Heart right ventricle (tissue), 16 donors: Measurements from ENCODE around the gene HNRNPR. TPM values are rescaled to one million over a fixed set of nuclear protein-coding genes. Genes with fewer than 3 reads are reported as not detected.
A peak's percentile ranks its signal among the peaks of the same experiment; 100 is the strongest.

ENCODE experiments used
- ATAC-seq, 8 donors: fragments of 200-7000 bp; cut with Tn5 transposase; one replicate each; pipeline ENCODE4 v1.9.1; 2020; ENCODE audit warnings: mild to moderate bottlenecking in 8 of 8, moderate library complexity in 8 of 8, moderate number of reproducible peaks in 1 of 8
- DNase-seq, 2 donors: peaks; one replicate each; pipeline ENCODE4 v3.0.0-alpha.2; 2020
- H3K27ac ChIP-seq, 10 donors: fragments of 200-600 bp; sonication (generic) in 2 of 10; one replicate each; pipeline versions ENCODE4 v1.5.0 to v1.8.0; 2020 to 2022; ENCODE audit warnings: mild to moderate bottlenecking in 3 of 10
- H3K27me3 ChIP-seq, 7 donors: fragments of 200-600 bp; one replicate each; pipeline ENCODE4 v1.8.0; 2021 to 2022; ENCODE audit warnings: mild to moderate bottlenecking in 2 of 7
- H3K36me3 ChIP-seq, 9 donors: fragments of 200-600 bp; sonication (generic) in 1 of 9; one replicate each; pipeline versions ENCODE4 v1.5.0 to v1.8.0; 2020 to 2022; ENCODE audit warnings: mild to moderate bottlenecking in 2 of 9
- H3K4me1 ChIP-seq, 9 donors: fragments of 200-600 bp; sonication (generic) in 1 of 9; one replicate each; pipeline versions ENCODE4 v1.5.0 to v1.8.0; 2020 to 2022; ENCODE audit warnings: mild to moderate bottlenecking in 4 of 9
- H3K4me3 ChIP-seq, 10 donors: fragments of 200-600 bp; sonication (generic) in 2 of 10; one replicate each; pipeline versions ENCODE4 v1.5.0 to v1.8.0; 2020 to 2022; ENCODE audit warnings: mild to moderate bottlenecking in 7 of 10, moderate library complexity in 2 of 10
- H3K9me3 ChIP-seq, 11 donors: fragments of 200-600 bp in 10 of 11; sonication (generic) in 2 of 11; one replicate each; pipeline versions ENCODE4 v1.5.0 to v1.8.0; 2013 to 2022; ENCODE audit warnings: mild to moderate bottlenecking in 2 of 11, control low read depth in 1 of 11, moderate library complexity in 1 of 11
- CTCF ChIP-seq, 9 donors: fragments of 200-600 bp; sonication (generic) in 2 of 9; IDR thresholded peaks; one replicate each; pipeline versions ENCODE4 v1.5.0 to v1.8.0; 2021 to 2022; ENCODE audit warnings: antibody characterized with exemption in 9 of 9, mild to moderate bottlenecking in 5 of 9, moderate library complexity in 1 of 9
- WGBS, 2 donors: extraction: QIAGEN DNeasy Blood & Tissue Kit; methylation state at CpG; one replicate each; pipeline ENCODE4 v1.1.7; 2013; ENCODE audit warnings: inconsistent platforms in 1 of 2; 5-methylcytosine and 5-hydroxymethylcytosine counted together
- intact Hi-C, 10 donors: fragments of 100-400 bp; cut with DNase I; formaldehyde crosslinking; loops; one replicate each; pipeline versions ENCODE4 v1.11.1 to v1.14.2; 2022
- long read RNA-seq, 3 donors: library from polyadenylated mRNA; unstranded; transcript quantifications; one replicate each; pipeline ENCODE4 v2.0.0, GENCODE V29; 2020 to 2021
- polyA plus RNA-seq, 2 donors: library from polyadenylated mRNA; stranded (reverse); fragments of 200-250 nt; gene quantifications; one replicate each; pipeline ENCODE4 v1.2.3, GENCODE V29; 2013
- total RNA-seq, 10 donors: library from RNA; stranded (reverse); fragmentation: NEBNext Ultra II Directional in 3 of 10; extraction: Animal tissue kit (Norgen Biotek cat#: 25700) in 3 of 10; gene quantifications; one replicate each; pipeline versions ENCODE4 v1.2.1 to v1.2.4, GENCODE V29; 2021 to 2023
- donor health status: Arrhythmogenic right ventricular cardiomyopathy.
- donor health status: ischemic (EF 13 %, LVEDD 7.1; RV severe dilation, severe dysfunction).
- donor health status: healthy with polysubstance abuse.
- donor health status: DM: no; HTN: yes; CAD: no.
- donor health status: DM: no; HTN: no; CAD: no.
- donor health status: ischemic (EF 25% LVEDD 6.9; RV normal size, moderate dysfunction).
- donor health status: ischemic (EF 25% LVEDD 5.7; RV mildly dilated, moderate dysfunction).
- donor health status: healthy.
- donor health status: DM: yes; HTN: yes; CAD: no.
- donor health status: Ischemic cardiomyopathy.
- donor health status: ischemic (EF 35%, LVEDD 5.7; RV mildly dilated, moderate dysfunction).
- donor health status: nonischemic (EF 11% LVEDD 7.7; RV severe dilation, severe dysfunction).
- donor health status: DM: yes; HTN: yes; CAD: no.
- donor health status: PGD.
- donor health status: ischemic (EF 29% LVEDD 5.4; RV normal size, mild dysfunction).
- donor health status: nonischemic (EF 23%, LVEDD 6.1; RV moderate dilation, normal function).

The HNRNPR gene
- 10 to 100 TPM; 56.7 to 72.7 (median 66.4) TPM for total RNA-seq
- polyA plus RNA-seq, result 10 to 100 TPM; 44.6 to 60.3 TPM
- long read RNA-seq, donor 1, full-length matches to known transcripts, result 41 of 103 reads
- long read RNA-seq, donor 1, partial matches to known transcripts, result 7 of 103 reads
- long read RNA-seq, donor 1, other reads (novel, unspliced or antisense), result 55 of 103 reads
- long read RNA-seq, donor 2, full-length matches to known transcripts, result 72 of 163 reads
- long read RNA-seq, donor 2, partial matches to known transcripts, result 15 of 163 reads
- long read RNA-seq, donor 2, other reads (novel, unspliced or antisense), result 76 of 163 reads
- long read RNA-seq, donor 3, full-length matches to known transcripts, result 48 of 163 reads
- long read RNA-seq, donor 3, partial matches to known transcripts, result 34 of 163 reads
- long read RNA-seq, donor 3, other reads (novel, unspliced or antisense), result 81 of 163 reads

- DNase-seq (peak; percentile 100), ATAC-seq (peak; percentile 96 to 99 (median 98))
- peak within 1 kb of the TSS; percentile 92 to 98 (median 96) for H3K27ac ChIP-seq
- peak within 1 kb of the TSS; percentile 87 to 99 (median 90) for H3K4me3 ChIP-seq
- intact Hi-C loops, result loop anchor here in 8 of 10 donors (1.0 to 10.0 kb wide), 7 partner anchors 24 to 138 kb away; partner anchors contain the start of genes ZNF436 (in 2 of the 8) and ASAP3 (in 1 of the 8)
- peaks cover 2 to 49% (median 42%) of the 10 kb centered on the region in 9 donors for H3K4me1 ChIP-seq
- H3K36me3 ChIP-seq, result no peaks in the 10 kb centered on the region
- 0 to 1% methylated on average over 77 to 87 of the region's 87 CpGs for WGBS, 2 donors
- H3K27me3 ChIP-seq, result no peaks in the 10 kb centered on the region
- H3K9me3 ChIP-seq, result no peaks in the 10 kb centered on the region
- TF ChIP-seq CTCF (IDR thresholded peaks at IDR 0.05), result peak in 6 of 9 donors; percentile 14 to 35 (median 22)
Measured at GRCh38 chr1:23344111-23344986, at the start of gene HNRNPR. Gene HNRNPR (minus strand): TSS chr1:23344284. CDS start chr1:23341008, 3,276 bp downstream.

GRCh38 chr1:23393706-23394105 is 49.6 kb upstream of the HNRNPR start:
- 36 to 60% methylated on average over 15 of the region's 15 CpGs for WGBS, 2 donors
- ATAC-seq, result peak; percentile 61 to 77 (median 72)
- intact Hi-C loops, result loop anchor here in 1 of 10 donors (2.0 kb wide), 1 partner anchor 25 kb away; the partner anchor contains the start of gene ZNF436

GRCh38 chr1:23392125-23392855 is 48.2 kb upstream of the HNRNPR start:
- DNase-seq (no peak), ATAC-seq (peak in 1 of 8 donors; percentile 43)
- H3K9me3 ChIP-seq, result no peaks in the 10 kb centered on the region
- peaks cover 2 to 31% (median 27%) of the 10 kb centered on the region in 9 donors for H3K4me1 ChIP-seq
- H3K27me3 ChIP-seq, result no peaks in the 10 kb centered on the region
- peaks cover 0 to 12% (median 0%) of the 10 kb centered on the region in 9 donors for H3K36me3 ChIP-seq
- 84 to 85% methylated on average over 2 of the region's 2 CpGs for WGBS, 2 donors
- no peak for TF ChIP-seq CTCF (IDR thresholded peaks at IDR 0.05)
- no peak overlapping the region for H3K27ac ChIP-seq
- intact Hi-C loops, result no loop called here
- no peak overlapping the region for H3K4me3 ChIP-seq

More at GRCh38 chr1:23393706-23394105, 49.6 kb upstream of the HNRNPR start:
- no peak overlapping the region for H3K4me3 ChIP-seq
- no peak for TF ChIP-seq CTCF (IDR thresholded peaks at IDR 0.05)
- H3K9me3 ChIP-seq, result no peaks in the 10 kb centered on the region
- no peaks in the 10 kb centered on the region for H3K27me3 ChIP-seq
- H3K27ac ChIP-seq, result peak overlapping the region in 9 of 10 donors; percentile 72 to 90 (median 82)
- peak; percentile 59 to 60 for DNase-seq
- H3K4me1 ChIP-seq, result peaks cover 2 to 42% (median 27%) of the 10 kb centered on the region in 9 donors
- peaks cover 0 to 16% (median 0%) of the 10 kb centered on the region in 9 donors for H3K36me3 ChIP-seq
